Stimulated activated CD8-positive, alpha-beta memory T cell treated with anti-CD3 and anti-CD28 coated beads, Interleukin-12 subunit alpha, Interleukin-12 subunit beta, amount 100 ng/mL, for 4 hours (primary cell): ENCODE measurements around the gene COQ2.
"Not testable (repeated sequence)": the region's sequence is repeated elsewhere in the genome, so short reads cannot be mapped to it uniquely, and the experiment has no call there.

ENCODE experiments used
- DNase-seq: peaks from one replicate; pipeline ENCODE4 v3.0.0-alpha.2; 2020; ENCODE audit warnings: low read depth

Gene COQ2

GRCh38 chr4:83284193-83285054 lies at the start of gene COQ2:
TSS of gene COQ2 (minus strand) at chr4:83284798. CDS start at chr4:83284764, 34 bp downstream.
- DNase-seq = peak; percentile 90

- DNase-seq = no peak
Measured at GRCh38 chr4:83331956-83332355, 47.4 kb upstream of the COQ2 start.

GRCh38 chr4:83329521-83330110 lies 45.0 kb upstream of the COQ2 start:
- no peak for DNase-seq

GRCh38 chr4:83328521-83329187 lies 44.1 kb upstream of the COQ2 start:
- DNase-seq = no peak

- no peak for DNase-seq
Measured at GRCh38 chr4:83326546-83326945, 41.9 kb upstream of the COQ2 start.

GRCh38 chr4:83325306-83325705 lies 40.7 kb upstream of the COQ2 start:
- DNase-seq = not testable (repeated sequence)

GRCh38 chr4:83323136-83323535 lies 38.5 kb upstream of the COQ2 start:
- DNase-seq = no peak

GRCh38 chr4:83320548-83320947 lies 36.0 kb upstream of the COQ2 start:
- DNase-seq = no peak

GRCh38 chr4:83318666-83319065 lies 34.1 kb upstream of the COQ2 start:
- DNase-seq = no peak

GRCh38 chr4:83317671-83318070 lies 33.1 kb upstream of the COQ2 start:
- no peak for DNase-seq

- DNase-seq = no peak
Measured at GRCh38 chr4:83316459-83317165, 32.0 kb upstream of the COQ2 start.

GRCh38 chr4:83315341-83315870 lies 30.8 kb upstream of the COQ2 start:
- no peak for DNase-seq

- DNase-seq = no peak
Measured at GRCh38 chr4:83308672-83309071, 24.1 kb upstream of the COQ2 start.

- DNase-seq = no peak
Measured at GRCh38 chr4:83307920-83308319, 23.3 kb upstream of the COQ2 start.

- no peak for DNase-seq
Measured at GRCh38 chr4:83305187-83305586, 20.6 kb upstream of the COQ2 start.

GRCh38 chr4:83297548-83298260 lies 13.1 kb upstream of the COQ2 start:
- no peak for DNase-seq

- DNase-seq = no peak
Measured at GRCh38 chr4:83293305-83294046, 8.9 kb upstream of the COQ2 start.

GRCh38 chr4:83290059-83290774 lies 5.6 kb upstream of the COQ2 start:
- DNase-seq = not testable (repeated sequence)

- DNase-seq = not testable (repeated sequence)
Measured at GRCh38 chr4:83288381-83288780, 3.8 kb upstream of the COQ2 start.

- no peak for DNase-seq
Measured at GRCh38 chr4:83285055-83285407, 433 bp upstream of the COQ2 start.
